MM.1S (cell line): ENCODE results near the gene RAB11B.
"Not testable (repeated sequence)": the region's sequence is repeated elsewhere in the genome, so short reads cannot be mapped to it uniquely, and the experiment has no call there.

Source experiments
- DNase-seq: peaks from one replicate; pipeline ENCODE4 v3.0.0-alpha.2; 2015
- H2AFZ ChIP-seq: fragments of 300-600 bp; sonication (generic); 2 replicates; pipeline ENCODE4 v1.6.0; 2016; ENCODE audit warnings: antibody characterized with exemption, low read length
- H3F3A ChIP-seq: fragments of 300-600 bp; sonication (generic); 2 replicates; pipeline ENCODE4 v1.6.1; 2016; ENCODE audit warnings: mild to moderate bottlenecking, antibody characterized with exemption, low read length, moderate library complexity, mixed read lengths; ENCODE audit not compliant: insufficient read depth
- H3K27ac ChIP-seq: fragments of 300-600 bp; sonication (generic); 2 replicates; pipeline ENCODE4 v1.5.1; 2016; ENCODE audit warnings: mild to moderate bottlenecking, low read length
- H3K27me3 ChIP-seq: fragments of 300-600 bp; sonication (generic); replicated peaks from 2 replicates; pipeline ENCODE4 v1.6.0; 2016; ENCODE audit warnings: low read length; ENCODE audit not compliant: insufficient read depth
- H3K36me3 ChIP-seq: fragments of 300-600 bp; sonication (generic); replicated peaks from 2 replicates; pipeline ENCODE4 v1.6.1; 2016; ENCODE audit warnings: mild to moderate bottlenecking, low read length, mixed read lengths; ENCODE audit not compliant: insufficient read depth
- H3K4me1 ChIP-seq: fragments of 300-600 bp; sonication (generic); 2 replicates; pipeline ENCODE4 v1.6.1; 2016; ENCODE audit warnings: low read length, mixed read lengths
- H3K4me2 ChIP-seq: fragments of 300-600 bp; sonication (generic); 2 replicates; pipeline ENCODE4 v1.6.0; 2016; ENCODE audit warnings: low read depth, low read length
- H3K4me3 ChIP-seq: fragments of 300-600 bp; sonication (generic); 2 replicates; pipeline ENCODE4 v1.5.1; 2016; ENCODE audit warnings: low read length, mixed read lengths
- H3K79me2 ChIP-seq: fragments of 300-600 bp; sonication (generic); 2 replicates; pipeline ENCODE4 v1.6.1; 2016; ENCODE audit warnings: mixed run types, low read length, mixed read lengths
- H3K9ac ChIP-seq: fragments of 300-600 bp; sonication (generic); 2 replicates; pipeline ENCODE4 v1.6.1; 2016; ENCODE audit warnings: low read length, mixed read lengths
- H3K9me2 ChIP-seq: fragments of 300-600 bp; sonication (generic); replicated peaks from 2 replicates; pipeline ENCODE4 v1.6.1; 2016; ENCODE audit warnings: mild to moderate bottlenecking, low read length, mixed read lengths; ENCODE audit not compliant: insufficient read depth
- H3K9me3 ChIP-seq: fragments of 300-600 bp; sonication (generic); replicated peaks from 2 replicates; pipeline ENCODE4 v1.6.1; 2016; ENCODE audit warnings: mild to moderate bottlenecking, low read length, mixed read lengths; ENCODE audit not compliant: insufficient read depth
- H4K20me1 ChIP-seq: fragments of 300-600 bp; sonication (generic); 2 replicates; pipeline ENCODE4 v1.6.1; 2016; ENCODE audit warnings: mild to moderate bottlenecking, low read length, moderate library complexity, mixed read lengths; ENCODE audit not compliant: insufficient read depth
- EZH2 ChIP-seq: fragments of 300-600 bp; sonication (generic); optimal IDR thresholded peaks from 2 replicates; pipeline ENCODE3; 2017; ENCODE audit warnings: low read depth, mild to moderate bottlenecking, antibody characterized with exemption, low read length, mixed read lengths
- EZH2phosphoT487 ChIP-seq: fragments of 300-600 bp; sonication (generic); IDR thresholded peaks from 2 replicates; pipeline ENCODE4 v1.6.1; 2018; ENCODE audit warnings: antibody characterized with exemption, low read length
- TF ChIP-seq, protein P1 (sequence below): fragments of 300-600 bp; sonication (generic); IDR thresholded peaks from 2 replicates; pipeline ENCODE4 v1.5.1; 2016; ENCODE audit warnings: antibody characterized with exemption, low read length, mixed read lengths

The RAB11B gene

DNA sequence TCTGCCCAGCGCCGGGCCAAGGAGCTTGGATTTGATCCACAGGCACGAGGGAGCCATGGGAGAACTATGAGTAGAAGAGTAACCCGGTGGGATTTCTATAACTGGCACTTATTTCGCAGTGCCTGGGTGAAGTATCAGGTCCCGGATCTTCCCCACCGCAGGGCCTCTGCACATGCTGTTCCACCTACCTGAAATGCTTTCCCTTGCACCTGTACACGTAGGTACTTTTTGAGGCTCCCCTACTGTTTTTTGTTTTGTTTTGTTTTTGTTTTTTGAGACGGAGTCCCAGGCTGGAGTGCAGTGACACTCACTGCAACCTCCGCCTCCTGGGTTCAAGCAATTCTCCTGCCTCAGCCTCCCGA lies 46.7 kb upstream of the RAB11B start:
- Histone ChIP-seq H3K79me2 (no peaks in the 10 kb centered on the region), H3F3A (no peaks in the 10 kb centered on the region), H3K27ac (no peak overlapping the region), H3K9me2 (no peaks in the 10 kb centered on the region), H3K4me1 (no peaks in the 10 kb centered on the region), H4K20me1 (no peaks in the 10 kb centered on the region), H3K27me3 (peaks cover 60% of the 10 kb centered on the region), H3K9me3 (no peaks in the 10 kb centered on the region), H3K4me3 (peak overlapping the region; percentile 49; the same call in 1 of the 2 replicates), H3K4me2 (peak overlapping the region; percentile 75; the same call in 1 of the 2 replicates), H3K9ac (no peak overlapping the region), H3K36me3 (no peaks in the 10 kb centered on the region), H2AFZ (peak overlapping the region; percentile 54; the same call in 1 of the 2 replicates)
- no peak for DNase-seq
- TF ChIP-seq EZH2 (no peak), EZH2phosphoT487 (no peak)
- TF ChIP-seq, protein P1, sequence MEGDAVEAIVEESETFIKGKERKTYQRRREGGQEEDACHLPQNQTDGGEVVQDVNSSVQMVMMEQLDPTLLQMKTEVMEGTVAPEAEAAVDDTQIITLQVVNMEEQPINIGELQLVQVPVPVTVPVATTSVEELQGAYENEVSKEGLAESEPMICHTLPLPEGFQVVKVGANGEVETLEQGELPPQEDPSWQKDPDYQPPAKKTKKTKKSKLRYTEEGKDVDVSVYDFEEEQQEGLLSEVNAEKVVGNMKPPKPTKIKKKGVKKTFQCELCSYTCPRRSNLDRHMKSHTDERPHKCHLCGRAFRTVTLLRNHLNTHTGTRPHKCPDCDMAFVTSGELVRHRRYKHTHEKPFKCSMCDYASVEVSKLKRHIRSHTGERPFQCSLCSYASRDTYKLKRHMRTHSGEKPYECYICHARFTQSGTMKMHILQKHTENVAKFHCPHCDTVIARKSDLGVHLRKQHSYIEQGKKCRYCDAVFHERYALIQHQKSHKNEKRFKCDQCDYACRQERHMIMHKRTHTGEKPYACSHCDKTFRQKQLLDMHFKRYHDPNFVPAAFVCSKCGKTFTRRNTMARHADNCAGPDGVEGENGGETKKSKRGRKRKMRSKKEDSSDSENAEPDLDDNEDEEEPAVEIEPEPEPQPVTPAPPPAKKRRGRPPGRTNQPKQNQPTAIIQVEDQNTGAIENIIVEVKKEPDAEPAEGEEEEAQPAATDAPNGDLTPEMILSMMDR = no peak

DNA sequence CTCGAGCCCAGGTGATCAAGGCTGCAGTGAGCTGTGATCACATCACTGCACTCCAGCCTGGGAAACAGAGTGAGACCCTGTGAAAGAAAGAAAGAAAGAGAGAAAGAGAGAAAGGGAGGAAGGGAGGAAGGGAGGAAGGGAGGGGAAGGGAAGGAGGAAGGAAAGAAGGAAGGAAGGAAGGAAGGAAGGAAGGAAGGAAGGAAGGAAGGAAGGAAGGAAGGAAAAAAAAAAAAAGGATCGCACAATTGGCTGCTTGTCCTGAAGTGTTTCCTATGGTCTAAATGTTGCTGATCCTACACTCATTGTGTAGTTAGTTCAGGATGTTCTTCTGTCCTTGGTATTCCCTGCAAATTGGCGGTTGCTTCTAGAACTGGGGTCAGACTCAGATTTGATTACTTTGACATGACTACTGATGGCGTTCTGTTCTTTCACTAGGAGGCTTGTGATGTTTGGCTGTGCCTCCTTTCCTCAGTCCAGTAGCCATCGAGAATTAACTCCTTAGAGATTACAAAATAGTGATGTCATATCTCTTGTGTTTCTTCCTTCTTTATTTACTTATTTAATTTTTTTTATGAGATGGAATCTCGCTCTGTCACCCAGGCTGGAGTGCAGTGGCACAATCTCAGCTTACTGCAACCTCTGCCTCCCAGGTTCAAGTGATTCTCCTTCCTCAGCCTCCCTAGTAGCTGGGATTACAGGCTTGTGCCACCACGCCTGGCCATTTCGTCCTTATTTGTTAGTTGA lies 40.4 kb upstream of the RAB11B start:
- H3K4me2 ChIP-seq = not testable (repeated sequence)

GRCh38 chr19:8352134-8352827 lies 37.9 kb upstream of the RAB11B start:
- Histone ChIP-seq H3K27ac (no peak overlapping the region), H3K27me3 (peaks cover 33% of the 10 kb centered on the region), H3K9ac (no peak overlapping the region), H2AFZ (no peak overlapping the region), H3K36me3 (no peaks in the 10 kb centered on the region), H4K20me1 (no peaks in the 10 kb centered on the region), H3K79me2 (no peaks in the 10 kb centered on the region), H3F3A (no peaks in the 10 kb centered on the region), H3K4me3 (no peak overlapping the region), H3K4me2 (peak overlapping the region; percentile 46; the same call in 1 of the 2 replicates), H3K4me1 (no peaks in the 10 kb centered on the region), H3K9me2 (no peaks in the 10 kb centered on the region), H3K9me3 (no peaks in the 10 kb centered on the region)
- DNase-seq = no peak
- TF ChIP-seq, protein P1 = no peak
- TF ChIP-seq EZH2 (no peak), EZH2phosphoT487 (no peak)

More for the DNA sequence above, 40.4 kb upstream of the RAB11B start:
- H3F3A ChIP-seq, H3K9me3 ChIP-seq, H2AFZ ChIP-seq, H3K9me2 ChIP-seq, DNase-seq, H3K4me3 ChIP-seq, H3K36me3 ChIP-seq, H3K79me2 ChIP-seq, H3K9ac ChIP-seq, H4K20me1 ChIP-seq, H3K27ac ChIP-seq, H3K4me1 ChIP-seq: not testable (repeated sequence)
- H3K27me3 ChIP-seq = peaks cover 39% of the 10 kb centered on the region

- H3K27ac ChIP-seq, H3K4me3 ChIP-seq, H3K4me2 ChIP-seq: not testable (repeated sequence)
Observed at GRCh38 chr19:8352845-8353244, 37.3 kb upstream of the RAB11B start.

More at GRCh38 chr19:8352845-8353244, 37.3 kb upstream of the RAB11B start:
- not testable (repeated sequence) for DNase-seq, H2AFZ ChIP-seq, H3K79me2 ChIP-seq, H4K20me1 ChIP-seq, H3K9me3 ChIP-seq, H3K9me2 ChIP-seq, H3K36me3 ChIP-seq, H3K4me1 ChIP-seq, H3F3A ChIP-seq, H3K9ac ChIP-seq
- peaks cover 33% of the 10 kb centered on the region for H3K27me3 ChIP-seq
